Lower leg skin (tissue), 3 donors: ENCODE results near the gene PPM1L.

ENCODE experiments used
- CTCF ChIP-seq, 3 donors: fragments of 450-650 bp; IDR thresholded peaks; one replicate each; pipeline ENCODE4 v1.5.1; 2016; ENCODE audit warnings: antibody characterized with exemption in 3 of 3, mild to moderate bottlenecking in 3 of 3, moderate library complexity in 2 of 3
- POLR2A ChIP-seq, 2 donors: fragments of 450-650 bp; IDR thresholded peaks; one replicate each; pipeline ENCODE4 v1.6.1; 2016 to 2017; ENCODE audit warnings: antibody characterized with exemption in 2 of 2, mild to moderate bottlenecking in 1 of 2, moderate library complexity in 1 of 2

GRCh38 chr3:160765211-160765610, 9.2 kb downstream of the PPM1L start:
- TF ChIP-seq CTCF (IDR thresholded peaks at IDR 0.05): no peak
- no peak for TF ChIP-seq POLR2A (IDR thresholded peaks at IDR 0.05)
